GM18951 (cell line): Measurements from ENCODE around the gene RNF144A.
"Not testable (repeated sequence)": the region's sequence is repeated elsewhere in the genome, so short reads cannot be mapped to it uniquely, and the experiment has no call there.

ENCODE experiments used
- POLR2A ChIP-seq: IDR thresholded peaks from 4 replicates; pipeline ENCODE4 v1.6.1; 2011; ENCODE audit warnings: mild to moderate bottlenecking; ENCODE audit not compliant: insufficient read length, insufficient read depth; ENCODE audit errors: extremely low read depth
- in situ Hi-C: fragments of 300-500 bp; cut with MboI; formaldehyde crosslinking; loops from one replicate; pipeline ENCODE4 v1.12.0; 2022; ENCODE audit warnings: low sequenced_read_pairs, mixed read lengths, inconsistent platforms; ENCODE audit not compliant: unreplicated experiment

The RNF144A gene

GRCh38 chr2:6885968-6886367, 31.2 kb upstream of the RNF144A start:
- in situ Hi-C loops, result no loop called here
- TF ChIP-seq POLR2A, result no peak

- no peak for TF ChIP-seq POLR2A
- in situ Hi-C loops, result no loop called here
Measured at GRCh38 chr2:6887751-6888192, 29.4 kb upstream of the RNF144A start.

GRCh38 chr2:6888724-6889123, 28.5 kb upstream of the RNF144A start:
- in situ Hi-C loops, result no loop called here
- TF ChIP-seq POLR2A, result no peak

- in situ Hi-C loops, result no loop called here
- TF ChIP-seq POLR2A, result no peak
Measured at GRCh38 chr2:6893876-6894482, 23.2 kb upstream of the RNF144A start.

GRCh38 chr2:6896930-6897759, 20.1 kb upstream of the RNF144A start:
- in situ Hi-C loops, result no loop called here
- no peak for TF ChIP-seq POLR2A

GRCh38 chr2:6902581-6902980, 14.6 kb upstream of the RNF144A start:
- in situ Hi-C loops, result not testable (repeated sequence)

- TF ChIP-seq POLR2A, result no peak
- in situ Hi-C loops, result no loop called here
Measured at GRCh38 chr2:6905668-6906067, 11.5 kb upstream of the RNF144A start.

- TF ChIP-seq POLR2A, result no peak
- in situ Hi-C loops, result no loop called here
Measured at GRCh38 chr2:6906165-6906741, 11.0 kb upstream of the RNF144A start.

- in situ Hi-C loops, result no loop called here
Measured at GRCh38 chr2:6908291-6908690, 8.9 kb upstream of the RNF144A start.

GRCh38 chr2:6909431-6910385, 7.5 kb upstream of the RNF144A start:
- TF ChIP-seq POLR2A, result no peak
- in situ Hi-C loops, result no loop called here

More at GRCh38 chr2:6908291-6908690, 8.9 kb upstream of the RNF144A start:
- TF ChIP-seq POLR2A, result no peak

GRCh38 chr2:6911721-6912120, 5.5 kb upstream of the RNF144A start:
- in situ Hi-C loops, result no loop called here

GRCh38 chr2:6913415-6914157, 3.6 kb upstream of the RNF144A start:
- in situ Hi-C loops, result no loop called here

More at GRCh38 chr2:6911721-6912120, 5.5 kb upstream of the RNF144A start:
- TF ChIP-seq POLR2A, result no peak

More at GRCh38 chr2:6913415-6914157, 3.6 kb upstream of the RNF144A start:
- no peak for TF ChIP-seq POLR2A
